Right atrium auricular region (tissue), 2 donors: ENCODE results near the gene ARID3B. TPM values are rescaled to one million over a fixed set of nuclear protein-coding genes. Genes with fewer than 3 reads are reported as not detected.

Experiments used
- DNase-seq: peaks from one replicate; pipeline ENCODE4 v3.0.0-alpha.2; 2019; ENCODE audit warnings: low spot score
- H3K27ac ChIP-seq, 2 donors: fragments of 200-600 bp; sonication (generic); 1 replicate in 1 of 2; 2 replicates in 1 of 2; pipeline ENCODE4 v1.5.1; 2016 to 2019
- H3K27me3 ChIP-seq, 2 donors: fragments of 200-600 bp; sonication (generic); one replicate each; pipeline versions ENCODE4 v1.5.1 to v1.6.0; 2017 to 2019
- H3K36me3 ChIP-seq: fragments of 200-600 bp; sonication (generic); one replicate; pipeline ENCODE4 v1.5.1; 2016
- H3K4me1 ChIP-seq, 2 donors: fragments of 200-600 bp; sonication (generic); one replicate each; pipeline versions ENCODE4 v1.5.1 to v1.6.0; 2017 to 2019
- H3K4me3 ChIP-seq, 2 donors: fragments of 200-600 bp; sonication (generic); 1 replicate in 1 of 2; 2 replicates in 1 of 2; pipeline ENCODE4 v1.5.1; 2017 to 2019; ENCODE audit warnings: mild to moderate bottlenecking in 1 of 2, moderate library complexity in 1 of 2
- H3K9me3 ChIP-seq, 2 donors: fragments of 200-600 bp; sonication (generic); one replicate each; pipeline ENCODE4 v1.5.1; 2019
- CTCF ChIP-seq, 2 donors: fragments of 200-600 bp; sonication (generic); IDR thresholded peaks; one replicate each; pipeline ENCODE4 v1.5.1; 2019; ENCODE audit warnings: antibody characterized with exemption in 2 of 2
- total RNA-seq, 2 donors: library from RNA; depleted of rRNA; stranded (reverse); fragments of >200 nt; gene quantifications; one replicate each; pipeline ENCODE4 v1.1.0, GENCODE V29; 2016

The ARID3B gene
- total RNA-seq, 2 donors from 2014 or later: 1.8 to 3.5 TPM

- H3K27ac ChIP-seq: no peak overlapping the region
- no peaks in the 10 kb centered on the region for H3K9me3 ChIP-seq
- TF ChIP-seq CTCF (IDR thresholded peaks at IDR 0.05): no peak
- H3K4me1 ChIP-seq: peaks cover 0 to 38% of the 10 kb centered on the region in 2 donors
- DNase-seq: no peak
- H3K27me3 ChIP-seq: no peaks in the 10 kb centered on the region
- no peak overlapping the region for H3K4me3 ChIP-seq
- no peaks in the 10 kb centered on the region for H3K36me3 ChIP-seq
These were observed 105.5 kb downstream of the ARID3B start for GRCh38 chr15:74646480-74646879.

Other genes starting within 250 kb of the ARID3B start
- gene CYP11A1, start 173.6 kb upstream of the ARID3B start, total RNA-seq: 1 to 10 TPM in 1 of 2 donors, under 1 TPM in 1; 0.71 to 1.0 TPM
- 1 to 10 TPM; 1.0 to 2.9 TPM for gene SEMA7A, start 107.3 kb upstream of the ARID3B start, total RNA-seq
- gene UBL7, start 80.1 kb upstream of the ARID3B start, total RNA-seq: 10 to 100 TPM; 65.4 to 68.2 TPM
- 10 to 100 TPM; 52.8 to 59.2 TPM for gene CLK3, start 74.6 kb downstream of the ARID3B start, total RNA-seq
- 1 to 10 TPM; 8.0 to 8.3 TPM for gene EDC3, start 154.8 kb downstream of the ARID3B start, total RNA-seq
- gene CYP1A1, start 184.3 kb downstream of the ARID3B start, total RNA-seq: 1 to 10 TPM in 1 of 2 donors, not detected in 1; 1.0 TPM
- not detected for gene CYP1A2, start 207.6 kb downstream of the ARID3B start, total RNA-seq
- gene CSK, start 240.9 kb downstream of the ARID3B start, total RNA-seq: 10 to 100 TPM; 25.6 to 26.8 TPM